ENCODE measurements around the gene FBXL5.

GRCh38 chr4:15601862-15602261 is 53.3 kb downstream of the FBXL5 start:
- TF ChIP-seq CTCF (IDR thresholded peaks at IDR 0.05) = no peak
- no peak for TF ChIP-seq POLR2A (IDR thresholded peaks at IDR 0.05)
